Adrenal gland (tissue), 12 donors: Measurements from ENCODE around the gene OSBPL9. TPM values are rescaled to one million over a fixed set of nuclear protein-coding genes. Genes with fewer than 3 reads are reported as not detected.

ENCODE experiments used
- DNase-seq, 7 donors: peaks; one replicate each; pipeline ENCODE4 v3.0.0-alpha.2; 2019 to 2020
- H3K27ac ChIP-seq, 5 donors: fragments of 200-600 bp; sonication (generic) in 4 of 5; 1 replicate in 3 of 5; 2 replicates in 2 of 5; pipeline versions ENCODE4 v1.5.1 to v1.8.0; 2016 to 2020; ENCODE audit warnings: mild to moderate bottlenecking in 1 of 5
- H3K27me3 ChIP-seq: fragments of 200-600 bp; 2 replicates; pipeline ENCODE4 v1.8.0; 2021
- H3K36me3 ChIP-seq, 2 donors: fragments of 200-600 bp; replicated peaks in 1 of 2; 1 replicate in 1 of 2; 2 replicates in 1 of 2; pipeline versions ENCODE4 v1.5.1 to v1.8.0; 2018 to 2022
- H3K4me1 ChIP-seq, 2 donors: fragments of 200-600 bp; replicated peaks in 1 of 2; 1 replicate in 1 of 2; 2 replicates in 1 of 2; pipeline versions ENCODE4 v1.5.1 to v1.8.0; 2018 to 2021
- H3K4me3 ChIP-seq, 4 donors: fragments of 200-600 bp; sonication (generic) in 3 of 4; one replicate each; pipeline ENCODE4 v1.5.1; 2016 to 2018
- H3K9me3 ChIP-seq, 3 donors: fragments of 200-600 bp; sonication (generic) in 1 of 3; replicated peaks in 1 of 3; 1 replicate in 2 of 3; 2 replicates in 1 of 3; pipeline versions ENCODE4 v1.5.1 to v1.8.0; 2016 to 2021
- CTCF ChIP-seq, 6 experiments: fragments of 450-650 bp in 4 of 6; fragments of 200-600 bp in 2 of 6; sonication (generic) in 1 of 6; IDR thresholded peaks; 1 replicate in 5 of 6; 2 replicates in 1 of 6; pipeline versions ENCODE4 v1.5.1 to v1.8.0; 2016 to 2021; ENCODE audit warnings: antibody characterized with exemption in 6 of 6, mild to moderate bottlenecking in 2 of 6, moderate library complexity in 1 of 6
- POLR2A ChIP-seq, 2 donors: fragments of 450-650 bp; IDR thresholded peaks; one replicate each; pipeline ENCODE4 v1.6.1; 2017; ENCODE audit warnings: antibody characterized with exemption in 2 of 2, mild to moderate bottlenecking in 2 of 2, moderate library complexity in 1 of 2
- WGBS, 4 donors: extraction: QIAGEN DNeasy Blood & Tissue Kit in 2 of 4; methylation state at CpG; one replicate each; pipeline versions ENCODE4 v1.1.5 to v1.1.7; 2013 to 2017; 5-methylcytosine and 5-hydroxymethylcytosine counted together
- intact Hi-C, 2 donors: fragments of 100-400 bp; cut with DNase I; formaldehyde crosslinking; loops; one replicate each; pipeline versions ENCODE4 v1.14.1 to v1.15.0; 2022 to 2023
- polyA plus RNA-seq, 3 donors: library from polyadenylated mRNA; stranded (reverse); fragments of 200-250 nt in 2 of 3; fragments of 350-450 nt in 1 of 3; fragmentation: Illumina TruSeq in 1 of 3; extraction: RNeasy Lipid Tissue Mini Kit (QIAGEN cat#74804) in 1 of 3; gene quantifications; one replicate each; pipeline ENCODE4 v1.2.3, GENCODE V29; 2013 to 2014
- total RNA-seq, 9 donors: library from RNA; depleted of rRNA in 4 of 9; stranded (reverse); fragments of >200 nt in 4 of 9; fragments of 120-200 nt in 1 of 9; fragmentation: NEBNext Ultra II Directional in 1 of 9; extraction: Animal tissue kit (Norgen Biotek cat#: 25700) in 1 of 9; gene quantifications; one replicate each; pipeline versions ENCODE4 v1.1.0 to v1.2.4, GENCODE V29; 2013 to 2023
- donor health status: healthy with polysubstance abuse.
- donor health status: Bipolar disorder and iron deficiency.
- donor health status: DM: yes; HTN: yes; CAD: no.
- donor health status: DM: no; HTN: no; CAD: no.
- donor health status: DM: no; HTN: no; CAD: no.
- donor health status: DM: yes; HTN: yes; CAD: no.

The OSBPL9 gene
- total and polyA plus RNA-seq, 12 donors, result 61.9 to 180 (median 87.3) TPM

- no peaks in the 10 kb centered on the region for H3K9me3 ChIP-seq
- H3K4me1 ChIP-seq, result no peaks in the 10 kb centered on the region
- no peak for DNase-seq
- TF ChIP-seq CTCF (IDR thresholded peaks at IDR 0.05) (no peak), POLR2A (IDR thresholded peaks at IDR 0.05) (no peak)
- intact Hi-C loops, result no loop called here
- no peaks in the 10 kb centered on the region for H3K27me3 ChIP-seq
- H3K4me3 ChIP-seq, result no peak overlapping the region
- no peak overlapping the region for H3K27ac ChIP-seq
- no peaks in the 10 kb centered on the region for H3K36me3 ChIP-seq
- 90 to 98% (median 95%) methylated on average over 11 of the region's 11 CpGs for WGBS, 4 donors
These were observed 135.4 kb downstream of the OSBPL9 start for GRCh38 chr1:51752073-51752948.

- H3K4me1 ChIP-seq, result peaks cover 0 to 4% of the 10 kb centered on the region in 2 donors
- TF ChIP-seq CTCF (IDR thresholded peaks at IDR 0.05), result no peak
- TF ChIP-seq POLR2A (IDR thresholded peaks at IDR 0.05), result no peak
- H3K9me3 ChIP-seq, result no peaks in the 10 kb centered on the region
- no peak for DNase-seq
- intact Hi-C loops, result no loop called here
- H3K4me3 ChIP-seq, result no peak overlapping the region
- no peaks in the 10 kb centered on the region for H3K36me3 ChIP-seq
- H3K27ac ChIP-seq, result no peak overlapping the region
- H3K27me3 ChIP-seq, result no peaks in the 10 kb centered on the region
These were observed 137.1 kb downstream of the OSBPL9 start for GRCh38 chr1:51753969-51754368.

GRCh38 chr1:51754666-51755065 lies 137.8 kb downstream of the OSBPL9 start:
- H3K27me3 ChIP-seq, result no peaks in the 10 kb centered on the region
- H3K4me1 ChIP-seq, result peaks cover 0 to 4% of the 10 kb centered on the region in 2 donors
- H3K4me3 ChIP-seq, result no peak overlapping the region
- no peak for DNase-seq
- H3K36me3 ChIP-seq, result no peaks in the 10 kb centered on the region
- 93 to 97% (median 96%) methylated on average over 3 of the region's 3 CpGs for WGBS, 4 donors
- intact Hi-C loops, result no loop called here
- H3K27ac ChIP-seq, result no peak overlapping the region
- no peaks in the 10 kb centered on the region for H3K9me3 ChIP-seq
- TF ChIP-seq POLR2A (IDR thresholded peaks at IDR 0.05), result no peak
- no peak for TF ChIP-seq CTCF (IDR thresholded peaks at IDR 0.05)

- H3K9me3 ChIP-seq, result no peaks in the 10 kb centered on the region
- H3K27me3 ChIP-seq, result no peaks in the 10 kb centered on the region
- H3K4me3 ChIP-seq, result no peak overlapping the region
- intact Hi-C loops, result no loop called here
- WGBS, 4 donors, result 95 to 99% (median 97%) methylated on average over 7 of the region's 7 CpGs
- DNase-seq, result no peak
- no peaks in the 10 kb centered on the region for H3K36me3 ChIP-seq
- H3K4me1 ChIP-seq, result peaks cover 0 to 4% of the 10 kb centered on the region in 2 donors
- no peak for TF ChIP-seq CTCF (IDR thresholded peaks at IDR 0.05)
- no peak for TF ChIP-seq POLR2A (IDR thresholded peaks at IDR 0.05)
- H3K27ac ChIP-seq, result no peak overlapping the region
These were observed 138.5 kb downstream of the OSBPL9 start for GRCh38 chr1:51755437-51755836.
